K562 (cell line): ENCODE results near the gene FOXS1. TPM values are rescaled to one million over a fixed set of nuclear protein-coding genes. Genes with fewer than 3 reads are reported as not detected.
A peak's percentile ranks its signal among the peaks of the same experiment; 100 is the strongest.

Experiments used
- ATAC-seq: fragments of 200-7000 bp; cut with Tn5 transposase; 3 replicates; pipeline ENCODE4 v1.9.1; 2020; ENCODE audit warnings: moderate library complexity
- BruUV-seq: library from RNA; stranded (reverse); fragments of 400-500 nt; replicated peaks from 2 replicates; lab custom pipeline; 2021; lab: Mats Ljungman, UMichigan
- CTCF ChIA-PET: fragments of 300-600 bp; formaldehyde crosslinking; extraction: SDS; loops from one replicate; lab custom pipeline; 2021; ENCODE audit warnings: low intra/inter-chr PET ratio; lab: Yijun Ruan, JAX
- POLR2A ChIA-PET: fragments of 300-600, 350-650 bp; sonication (Branson Sonifier 250); formaldehyde crosslinking; extraction: SDS; loops from one replicate; lab custom pipeline; 2021; ENCODE audit warnings: antibody characterized with exemption, inconsistent platforms; lab: Yijun Ruan, JAX
- DNase-seq, 4 experiments: peaks; one replicate each; pipeline versions ENCODE4 v3.0.0 to v3.0.0-alpha.2; 2011 to 2018; ENCODE audit warnings: low spot score in 3 of 4, mixed read lengths in 3 of 4; ENCODE audit errors: extremely low read depth in 1 of 4
- FAIRE-seq: peaks from 2 replicates; lab custom pipeline; 2011; peaks lifted over from hg19 to GRCh38; lab: Jason Lieb, UNC
- H2AFZ ChIP-seq: 2 replicates; pipeline ENCODE4 v1.6.0; 2011; ENCODE audit warnings: low read depth, low read length, control low read depth, inconsistent platforms
- H3K27ac ChIP-seq: fragments of 200-600 bp; 3 replicates; pipeline ENCODE4 v1.8.0; 2011; ENCODE audit warnings: low read depth, mild to moderate bottlenecking, control low read depth, inconsistent platforms, low read length, moderate library complexity, mixed read lengths; ENCODE audit errors: extremely low read depth
- H3K27me3 ChIP-seq, 2 experiments: fragments of 300-600 bp in 1 of 2; 2 replicates in 1 of 2; 3 replicates in 1 of 2; pipeline versions ENCODE4 v1.6.0 to v1.8.0; 2011; ENCODE audit warnings: inconsistent platforms in 2 of 2, low read length in 2 of 2, mild to moderate bottlenecking in 1 of 2, mixed read lengths in 1 of 2, moderate library complexity in 1 of 2; ENCODE audit not compliant: control insufficient read depth in 2 of 2, insufficient read depth in 2 of 2
- H3K36me3 ChIP-seq: fragments of 300-600 bp; 3 replicates; pipeline ENCODE4 v1.8.0; 2011; ENCODE audit warnings: mild to moderate bottlenecking, low read length, inconsistent platforms; ENCODE audit not compliant: control insufficient read depth, insufficient read depth
- H3K4me1 ChIP-seq, 2 experiments: fragments of 200-600 bp in 1 of 2; replicated peaks in 1 of 2; 2 replicates in 1 of 2; 3 replicates in 1 of 2; pipeline versions ENCODE4 v1.5.1 to v1.8.0; 2011; ENCODE audit warnings: inconsistent platforms in 2 of 2, low read length in 2 of 2, mild to moderate bottlenecking in 1 of 2, mixed read lengths in 1 of 2, moderate library complexity in 1 of 2; ENCODE audit not compliant: control insufficient read depth in 2 of 2, insufficient read depth in 2 of 2
- H3K4me2 ChIP-seq: 2 replicates; pipeline ENCODE4 v1.6.1; 2011; ENCODE audit warnings: low read length, control low read depth, inconsistent platforms, mixed read lengths; ENCODE audit not compliant: insufficient read depth
- H3K4me3 ChIP-seq: fragments of 200-600 bp; sonication (generic), shearing (Covaris generic); 2 replicates; pipeline ENCODE4 v1.5.1; 2016; ENCODE audit warnings: control low read depth, inconsistent platforms
- H3K79me2 ChIP-seq: fragments of 200-600 bp; 3 replicates; pipeline ENCODE4 v1.8.0; 2011; ENCODE audit warnings: low read length, inconsistent platforms; ENCODE audit not compliant: control insufficient read depth, insufficient read depth
- H3K9ac ChIP-seq, 2 experiments: 2 replicates each; pipeline versions ENCODE4 v1.6.0 to v1.6.1; 2011; ENCODE audit warnings: low read depth in 2 of 2, low read length in 2 of 2, control low read depth in 1 of 2, inconsistent platforms in 1 of 2, mild to moderate bottlenecking in 1 of 2, mixed read lengths in 1 of 2; ENCODE audit not compliant: insufficient read depth in 1 of 2
- H3K9me1 ChIP-seq: one replicate; pipeline ENCODE4 v1.6.0; 2011; ENCODE audit warnings: inconsistent platforms, mild to moderate bottlenecking, low read length, moderate library complexity; ENCODE audit not compliant: control insufficient read depth, insufficient read depth
- H3K9me3 ChIP-seq: replicated peaks from 2 replicates; pipeline ENCODE4 v1.5.1; 2011; ENCODE audit warnings: low read depth, low read length, inconsistent platforms; ENCODE audit not compliant: control insufficient read depth, insufficient read depth
- H4K20me1 ChIP-seq: replicated peaks from 2 replicates; pipeline ENCODE4 v1.6.1; 2011; ENCODE audit warnings: low read length, inconsistent platforms, mixed read lengths; ENCODE audit not compliant: control insufficient read depth, insufficient read depth
- ARID2 ChIP-seq: fragments of 450-650 bp; IDR thresholded peaks from 2 replicates; pipeline ENCODE4 v1.6.1; 2017; ENCODE audit warnings: antibody characterized with exemption, mild to moderate bottlenecking
- ARID4B ChIP-seq: sonication (generic); formaldehyde crosslinking; IDR thresholded peaks from 2 replicates; pipeline ENCODE4 v1.8.0; 2022; ENCODE audit warnings: mild to moderate bottlenecking, missing genetic modification reagents
- JUND ChIP-seq, 2 experiments: IDR thresholded peaks; 2 replicates in 1 of 2; 3 replicates in 1 of 2; pipeline ENCODE4 v1.6.1; 2011; ENCODE audit warnings: borderline replicate concordance in 2 of 2, low read depth in 2 of 2, low read length in 2 of 2, improper control_type of control experiment in 1 of 2, missing biosample characterization in 1 of 2, missing genetic modification characterization in 1 of 2, missing genetic modification reagents in 1 of 2
- NFIC ChIP-seq: fragments of 450-650 bp; IDR thresholded peaks from 2 replicates; pipeline ENCODE4 v1.6.1; 2017; ENCODE audit warnings: mild to moderate bottlenecking, inconsistent platforms
- WGBS: fragments of 100-300 bp; shearing (Covaris generic); methylation state at CpG from one replicate; pipeline ENCODE4 v1.1.6; 2016; ENCODE audit warnings: low coverage, mixed read lengths; ENCODE audit not compliant: insufficient coverage; ENCODE audit errors: missing lambda C conversion rate; 5-methylcytosine and 5-hydroxymethylcytosine counted together
- in situ Hi-C: fragments of 300-500 bp; cut with MboI; formaldehyde crosslinking; loops from 4 replicates; pipeline ENCODE4 v1.15.0; 2018; ENCODE audit warnings: inconsistent platforms, mixed read lengths
- intact Hi-C: fragments of 100-400 bp; cut with micrococcal nuclease; formaldehyde crosslinking; loops from 2 replicates; pipeline ENCODE4 v1.14.2; 2022
- polyA plus RNA-seq, 8 experiments: library from polyadenylated mRNA; depleted of rRNA in 4 of 8; stranded (reverse) in 5 of 8; unstranded in 3 of 8; fragments of >200 nt; fragmentation: Nextera tagmentation in 2 of 8; fragmentation: Illumina TruSeq in 1 of 8; extraction: Ambion mirVana in 2 of 8; extraction: Trizol in 1 of 8; gene quantifications; 2 replicates each; pipeline versions ENCODE4 v1.2.1 to v1.2.3, GENCODE V29; 2011 to 2014; ENCODE audit warnings: inconsistent platforms in 1 of 8, missing spikeins in 1 of 8
- total RNA-seq, 7 experiments: library from RNA; depleted of rRNA in 6 of 7; stranded (reverse); fragments of >200 nt in 6 of 7; fragmentation: Illumina TruSeq in 2 of 7; extraction: Trizol in 2 of 7; gene quantifications; 2 replicates each; pipeline versions ENCODE4 v1.2.1 to v1.2.3, GENCODE V29; 2011 to 2021; ENCODE audit warnings: low replicate concordance in 1 of 7

The FOXS1 gene
- total and polyA plus RNA-seq, 9 of the 15 experiments (the other 6 are each of a cell fraction or from before 2014, with no cell fraction given), result not detected

GRCh38 chr20:31841928-31842327 lies 3.5 kb downstream of the FOXS1 start:
- H3K4me3 ChIP-seq, result no peak overlapping the region
- no TSS peak for BruUV-seq
- H4K20me1 ChIP-seq, result peaks cover 5% of the 10 kb centered on the region; the same call in 1 of the 2 replicates
- H3K9me1 ChIP-seq, result no peaks in the 10 kb centered on the region
- TF ChIP-seq ARID2 (no peak), NFIC (peak; percentile 70), ARID4B (CRISPR knock-in tag) (no peak), JUND (IDR thresholded peaks at IDR 0.05; ENCODE audit: borderline replicate concordance, low read depth, low read length) (peak; percentile 35; the same call in 1 of the 2 replicates), JUND (tag; IDR thresholded peaks at IDR 0.05; ENCODE audit: borderline replicate concordance, low read depth, low read length) (no peak)
- FAIRE-seq (no peak), DNase-seq (peak; percentile 37 to 75 (median 55)), ATAC-seq (no peak)
- ChIA-PET CTCF (no interaction called here), POLR2A (no interaction called here)
- H3K36me3 ChIP-seq, result no peaks in the 10 kb centered on the region
- H3K27me3 ChIP-seq, result no peaks in the 10 kb centered on the region; a peak in 1 of 5 replicates
- H3K4me1 ChIP-seq, result peaks cover 19 to 48% of the 10 kb centered on the region in 2 experiments
- H2AFZ ChIP-seq, result no peak overlapping the region
- no peaks in the 10 kb centered on the region for H3K9me3 ChIP-seq
- WGBS, result 20% methylated on average over 8 of the region's 8 CpGs
- in situ Hi-C loops (loop anchor here (25.0 kb wide), 1 partner anchor 820 kb away; the partner anchor contains the start of gene C20orf203), intact Hi-C loops (no loop called here)
- H3K9ac ChIP-seq, result peak overlapping the region in 1 of 2 experiments; percentile 73; a peak in 2 of 4 replicates
- no peak overlapping the region for H3K4me2 ChIP-seq
- no peaks in the 10 kb centered on the region for H3K79me2 ChIP-seq
- no peak overlapping the region for H3K27ac ChIP-seq
